HG03060 (cell line): Measurements from ENCODE around the gene ALOX12B.

ENCODE experiments used
- ATAC-seq: cut with Tn5 transposase; IDR thresholded peaks from one replicate; pipeline ENCODE4 v1.9.1; 2021; ENCODE audit warnings: low read depth, moderate number of reproducible peaks; ENCODE audit not compliant: unreplicated experiment

Gene ALOX12B

GRCh38 chr17:8087075-8087951 lies at the start of gene ALOX12B:
Gene ALOX12B, minus strand, starts transcription at chr17:8087716. Its CDS starts 274 bp downstream, at chr17:8087442.
- ATAC-seq, result no peak

- no peak for ATAC-seq
Measured at GRCh38 chr17:8133941-8134340, 46.4 kb upstream of the ALOX12B start.

- ATAC-seq, result no peak
Measured at GRCh38 chr17:8133399-8133798, 45.9 kb upstream of the ALOX12B start.

GRCh38 chr17:8131844-8132441 lies 44.4 kb upstream of the ALOX12B start:
- no peak for ATAC-seq

GRCh38 chr17:8128125-8128784 lies 40.7 kb upstream of the ALOX12B start:
- ATAC-seq, result no peak

- ATAC-seq, result no peak
Measured at GRCh38 chr17:8126491-8127066, 39.1 kb upstream of the ALOX12B start.

- no peak for ATAC-seq
Measured at GRCh38 chr17:8125947-8126490, 38.5 kb upstream of the ALOX12B start.

GRCh38 chr17:8125154-8125946 lies 37.8 kb upstream of the ALOX12B start:
- ATAC-seq, result no peak

GRCh38 chr17:8124350-8125153 lies 37.0 kb upstream of the ALOX12B start:
- no peak for ATAC-seq

GRCh38 chr17:8123695-8124349 lies 36.3 kb upstream of the ALOX12B start, which contains the start of gene HES7:
Gene HES7, minus strand, starts transcription at chr17:8124106. Its CDS starts 22 bp downstream, at chr17:8124084.
- no peak for ATAC-seq

- ATAC-seq, result no peak
Measured at GRCh38 chr17:8122924-8123694, 35.6 kb upstream of the ALOX12B start.

GRCh38 chr17:8122422-8122923 lies 35.0 kb upstream of the ALOX12B start:
- no peak for ATAC-seq

- ATAC-seq, result no peak
Measured at GRCh38 chr17:8121681-8122421, 34.3 kb upstream of the ALOX12B start.

GRCh38 chr17:8121407-8121680 lies 33.8 kb upstream of the ALOX12B start:
- ATAC-seq, result no peak

GRCh38 chr17:8120520-8121406 lies 33.2 kb upstream of the ALOX12B start:
- ATAC-seq, result peak; percentile 2
